ENCODE results near the gene AGAP6.
"Not testable (repeated sequence)": the region's sequence is repeated elsewhere in the genome, so short reads cannot be mapped to it uniquely, and the experiment has no call there.

AGAP6 gene

DNA sequence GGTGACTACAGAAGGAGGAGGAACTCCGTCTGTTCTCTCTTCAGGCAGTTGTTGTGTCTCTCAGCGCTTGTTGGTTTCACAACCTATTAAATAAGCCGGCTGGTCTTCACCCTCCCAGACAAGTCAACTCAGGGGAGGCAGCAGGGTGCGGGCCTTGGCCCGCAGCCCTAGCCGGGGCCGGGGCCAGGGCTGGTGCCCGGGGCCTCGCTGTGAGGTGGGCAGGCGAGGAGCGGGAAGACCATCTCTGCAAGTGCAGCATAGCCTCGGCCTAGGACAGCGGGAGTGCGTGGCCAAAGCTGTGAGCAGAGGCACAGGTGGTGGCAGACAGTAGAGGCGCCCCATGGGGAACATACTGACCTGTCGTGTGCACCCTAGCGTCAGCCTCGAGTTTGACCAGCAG is at the start of gene AGAP6:
TSS of gene AGAP6 (plus strand) at position 31 of the 400 bp plus-strand sequence. CDS start at position 341, 310 bp downstream.
- FAIRE-seq: not testable (repeated sequence)

DNA sequence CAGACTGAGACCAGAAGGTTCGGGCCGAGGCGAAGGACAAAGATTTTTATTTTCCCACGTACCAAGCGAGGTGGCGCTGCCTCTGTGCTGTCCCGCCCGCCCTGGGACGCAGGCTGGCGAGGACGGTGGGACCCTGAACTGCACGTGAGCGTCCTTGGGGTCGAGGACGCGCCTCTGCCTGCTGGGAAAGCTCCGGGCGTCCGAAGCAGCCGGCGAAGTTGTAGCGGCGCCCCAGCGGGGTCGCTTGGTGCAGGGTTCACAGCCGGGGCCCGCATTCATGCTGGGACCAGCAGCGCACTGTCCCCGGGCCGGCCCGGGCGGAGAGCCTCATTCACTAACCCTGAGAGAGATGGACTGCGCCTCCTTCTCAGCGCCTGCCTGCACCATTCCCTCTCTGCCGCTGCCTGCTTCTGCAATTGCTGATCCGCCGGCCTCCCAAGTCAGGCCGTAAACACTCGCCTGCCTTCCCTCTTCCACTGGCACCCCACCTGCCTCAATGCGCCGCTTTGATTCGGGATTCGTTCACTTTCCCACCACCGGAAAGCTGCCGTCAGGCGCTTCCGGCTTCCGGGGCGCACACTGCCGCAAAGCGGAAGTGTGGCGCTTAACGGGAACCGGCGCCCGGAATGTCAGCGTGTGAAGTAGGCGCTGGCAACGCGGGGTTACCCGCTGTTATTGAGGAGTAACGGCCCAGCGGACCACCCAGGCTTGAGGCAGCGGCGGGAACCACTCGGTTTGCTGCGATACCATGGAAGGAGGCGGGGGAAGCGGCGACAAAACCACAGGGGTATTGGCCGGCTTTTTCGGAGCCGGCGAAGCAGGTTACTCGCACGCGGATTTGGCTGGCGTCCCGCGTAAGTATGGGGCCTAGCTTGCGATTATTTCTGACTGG is 46.5 kb upstream of the AGAP6 start, which contains the start of the genes PARG and TIMM23B:
TSS of gene PARG (minus strand) at position 581 of the 892 bp plus-strand sequence. CDS start at position 279, 302 bp downstream.
TSS of gene TIMM23B (plus strand) at position 607 of the 892 bp plus-strand sequence. CDS start at position 749, 142 bp downstream.
- not testable (repeated sequence) for FAIRE-seq

GRCh38 chr10:49942339-49942705 is 45.9 kb upstream of the AGAP6 start:
- FAIRE-seq: not testable (repeated sequence)

GRCh38 chr10:49943607-49944006 is 44.6 kb upstream of the AGAP6 start:
- FAIRE-seq: not testable (repeated sequence)

DNA sequence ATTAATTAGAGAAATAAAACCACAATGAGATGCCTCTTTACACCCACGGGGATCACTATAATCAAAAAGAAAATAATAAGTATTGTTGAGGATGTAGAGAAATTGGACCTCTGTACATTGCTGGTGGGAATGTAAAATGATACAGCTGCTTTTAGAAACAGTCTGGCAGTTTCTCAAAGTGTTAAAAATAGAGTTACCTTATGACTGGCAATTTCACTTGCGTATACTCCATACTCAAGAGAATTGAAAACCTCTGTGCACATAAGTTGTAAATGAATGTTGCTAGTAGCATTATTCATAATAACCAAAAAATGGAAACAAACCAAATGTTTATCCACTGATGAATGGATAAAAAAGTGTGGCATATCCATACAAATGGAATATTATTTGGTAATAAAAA is 40.1 kb upstream of the AGAP6 start:
- FAIRE-seq: not testable (repeated sequence)

GRCh38 chr10:49948737-49949136 is 39.5 kb upstream of the AGAP6 start:
- FAIRE-seq: not testable (repeated sequence)

DNA sequence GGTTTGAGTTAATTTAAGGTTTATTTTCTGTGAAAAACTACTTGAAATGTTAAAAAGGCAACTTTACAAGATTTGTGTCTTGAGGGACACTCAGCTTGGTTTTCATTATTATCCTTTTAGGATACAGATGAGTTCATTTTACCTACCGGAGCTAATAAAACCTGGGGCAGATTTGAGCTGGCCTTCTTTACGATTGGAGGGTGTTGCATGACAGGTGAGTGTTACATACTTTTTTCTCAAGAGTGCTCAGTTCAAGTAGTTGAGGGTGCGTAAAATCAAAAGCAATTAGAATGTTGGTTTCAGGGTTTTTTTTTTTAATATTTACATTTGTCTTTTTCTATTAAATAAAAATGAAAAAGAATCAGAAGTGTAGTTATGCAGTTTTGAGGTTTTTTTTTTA is 36.2 kb upstream of the AGAP6 start:
- not testable (repeated sequence) for FAIRE-seq

- peak; percentile 70 for FAIRE-seq
These were observed 35.1 kb upstream of the AGAP6 start for GRCh38 chr10:49953122-49953521.

- not testable (repeated sequence) for FAIRE-seq
These were observed 17.8 kb upstream of the AGAP6 start for GRCh38 chr10:49970331-49970857.

DNA sequence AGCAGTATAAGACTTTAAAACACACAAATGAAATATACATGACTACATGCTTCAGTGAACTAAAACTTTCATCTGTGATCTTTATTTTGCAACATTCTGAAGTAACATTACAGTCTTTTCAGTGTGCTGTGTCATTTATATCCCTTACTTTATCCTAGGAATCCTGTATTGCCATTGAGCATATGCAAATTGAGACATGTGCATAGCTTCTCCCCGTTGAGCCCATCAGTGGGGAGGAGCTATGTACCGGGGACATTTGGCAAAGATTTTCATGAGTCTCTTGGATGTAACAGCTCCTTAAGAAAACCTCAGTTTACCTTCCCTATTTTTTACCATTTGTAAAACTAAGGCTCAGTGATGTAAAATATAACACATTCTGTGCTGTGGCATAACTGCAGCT is 16.7 kb upstream of the AGAP6 start:
- not testable (repeated sequence) for FAIRE-seq

DNA sequence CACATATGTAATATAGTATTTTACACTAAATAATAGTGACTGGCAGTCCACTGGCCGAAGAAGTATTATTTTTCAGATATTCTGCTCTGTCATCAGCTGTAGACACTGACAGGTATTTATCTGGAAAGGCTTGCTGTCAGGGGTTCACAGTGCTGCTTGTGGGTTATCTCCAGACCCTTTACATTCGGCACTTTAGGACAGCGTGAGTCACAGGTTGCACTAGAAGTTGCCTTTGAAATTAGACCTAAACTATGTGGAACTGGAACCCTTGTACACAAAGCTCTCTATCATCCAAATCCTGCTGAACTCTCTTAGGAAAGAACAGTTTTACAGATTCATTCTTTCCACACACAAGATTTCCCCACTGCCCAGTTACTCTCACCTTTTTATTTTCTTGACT is 16.1 kb upstream of the AGAP6 start:
- not testable (repeated sequence) for FAIRE-seq

DNA sequence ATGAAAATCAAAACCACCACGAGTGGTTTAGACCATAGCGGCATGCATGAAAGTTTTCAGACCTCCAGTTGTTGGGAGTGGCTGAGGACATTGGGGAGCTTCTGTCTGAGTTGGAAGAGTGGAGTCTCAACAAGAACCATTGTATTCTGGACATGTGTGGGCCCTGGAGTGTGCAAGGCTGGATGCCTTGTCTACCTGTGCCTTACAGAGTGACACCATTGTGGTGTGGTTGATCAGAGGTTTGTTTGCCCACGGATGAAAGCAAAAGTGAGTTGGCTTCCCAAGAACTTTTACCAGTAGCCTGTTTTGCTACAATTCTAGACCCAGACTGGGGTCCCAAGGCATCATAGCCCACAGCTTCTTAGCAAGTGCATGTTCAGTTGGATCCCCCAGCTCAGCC is 10.4 kb upstream of the AGAP6 start:
- FAIRE-seq: not testable (repeated sequence)

DNA sequence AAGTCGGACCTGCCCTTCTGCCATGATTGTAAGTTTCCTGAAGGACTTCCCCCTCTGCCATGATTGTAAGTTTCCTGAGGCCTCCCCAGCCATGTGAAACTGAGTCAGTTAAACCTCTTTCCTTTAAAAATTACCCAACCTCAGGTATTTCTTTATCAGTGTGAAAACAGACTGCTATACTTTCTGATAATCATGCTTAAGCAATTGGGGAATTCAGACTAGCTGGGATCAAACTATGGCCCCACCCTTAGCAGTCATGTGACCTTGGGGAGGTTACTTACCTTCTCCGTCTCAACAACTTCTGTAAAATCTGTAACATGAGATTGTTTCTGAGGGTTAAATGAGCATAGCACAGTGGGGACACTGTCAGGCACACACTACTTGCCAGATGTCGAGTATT is 999 bp upstream of the AGAP6 start:
- not testable (repeated sequence) for FAIRE-seq

DNA sequence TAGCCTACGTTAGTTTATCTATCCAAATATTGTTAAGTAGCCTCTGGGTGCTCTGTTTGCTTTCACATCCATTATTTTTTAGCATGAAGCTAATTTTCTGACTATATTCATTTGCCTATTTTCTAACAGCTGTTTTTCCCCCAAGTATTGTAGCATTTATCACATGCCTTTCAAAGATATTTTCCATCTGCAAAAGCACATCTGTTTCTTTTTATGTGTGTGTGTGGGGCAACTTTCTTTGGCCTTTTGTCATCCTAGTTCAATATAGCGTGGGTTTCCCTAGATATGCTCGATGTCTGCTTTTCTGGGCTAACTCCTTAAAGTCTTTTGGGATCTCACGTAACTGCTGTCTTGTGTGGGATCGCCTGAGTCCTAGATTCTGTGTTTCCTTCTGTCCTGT is 7.1 kb downstream of the AGAP6 start:
- FAIRE-seq: not testable (repeated sequence)

DNA sequence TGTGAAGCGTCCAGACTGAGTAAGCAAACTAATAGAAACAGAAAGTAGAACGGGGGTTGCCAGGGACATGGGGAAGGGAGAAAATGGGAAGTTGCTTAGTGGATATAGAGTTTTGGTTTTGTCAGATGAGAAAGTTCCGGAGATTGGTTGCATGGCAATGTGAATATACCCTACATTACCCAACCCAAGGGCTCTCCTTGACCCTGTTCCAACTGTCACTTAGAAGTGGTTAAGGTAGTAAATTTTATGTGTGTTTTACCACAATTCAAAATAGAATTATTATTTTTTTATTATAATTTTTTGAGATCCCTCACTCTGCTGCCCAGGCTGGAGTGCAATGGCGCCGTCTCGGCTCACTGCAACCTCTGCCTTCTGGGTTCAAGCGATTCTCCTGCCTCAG is 25.8 kb downstream of the AGAP6 start:
- not testable (repeated sequence) for FAIRE-seq

- FAIRE-seq: not testable (repeated sequence)
These were observed 27.5 kb downstream of the AGAP6 start for GRCh38 chr10:50015596-50016220.

DNA sequence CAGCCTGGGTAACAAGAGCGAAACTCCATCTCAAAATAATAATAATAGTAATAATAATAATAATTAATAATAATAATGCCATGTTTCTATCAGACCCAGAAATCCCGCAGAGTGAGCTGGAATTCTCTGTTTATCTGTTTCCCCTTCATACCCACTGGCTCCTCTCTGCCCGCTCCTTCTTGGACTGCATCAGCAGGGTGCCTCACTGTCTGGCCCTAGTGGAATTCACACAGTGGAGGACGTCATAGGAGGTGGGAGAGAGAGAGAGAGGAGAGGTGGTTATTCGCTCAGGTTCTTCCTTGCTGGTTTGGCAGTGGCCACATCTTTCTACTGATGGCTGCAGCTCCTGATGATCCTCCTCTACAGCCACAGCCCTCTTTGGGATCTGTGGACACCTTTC is 28.7 kb downstream of the AGAP6 start:
- not testable (repeated sequence) for FAIRE-seq

DNA sequence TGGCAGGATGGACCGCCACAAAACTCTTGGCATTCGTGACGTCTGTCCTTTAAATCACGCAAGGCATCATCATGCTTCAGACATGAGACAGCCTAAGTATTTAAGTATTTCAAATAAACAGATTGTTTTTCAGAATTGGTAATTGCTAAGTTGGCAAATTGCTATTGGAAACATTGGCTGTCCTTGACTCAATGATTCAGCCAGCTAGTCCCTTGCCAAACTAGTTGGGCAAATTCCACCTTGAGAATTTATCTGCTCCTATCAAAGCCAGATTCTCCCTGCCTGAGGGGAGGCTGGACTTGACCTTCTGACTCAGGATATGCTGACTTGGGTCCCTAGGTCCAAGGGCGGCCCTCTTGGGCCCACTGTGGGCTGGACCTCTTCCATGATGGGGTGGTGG is 29.4 kb downstream of the AGAP6 start:
- not testable (repeated sequence) for FAIRE-seq

- not testable (repeated sequence) for FAIRE-seq
These were observed 31.1 kb downstream of the AGAP6 start for GRCh38 chr10:50019279-50019678.

DNA sequence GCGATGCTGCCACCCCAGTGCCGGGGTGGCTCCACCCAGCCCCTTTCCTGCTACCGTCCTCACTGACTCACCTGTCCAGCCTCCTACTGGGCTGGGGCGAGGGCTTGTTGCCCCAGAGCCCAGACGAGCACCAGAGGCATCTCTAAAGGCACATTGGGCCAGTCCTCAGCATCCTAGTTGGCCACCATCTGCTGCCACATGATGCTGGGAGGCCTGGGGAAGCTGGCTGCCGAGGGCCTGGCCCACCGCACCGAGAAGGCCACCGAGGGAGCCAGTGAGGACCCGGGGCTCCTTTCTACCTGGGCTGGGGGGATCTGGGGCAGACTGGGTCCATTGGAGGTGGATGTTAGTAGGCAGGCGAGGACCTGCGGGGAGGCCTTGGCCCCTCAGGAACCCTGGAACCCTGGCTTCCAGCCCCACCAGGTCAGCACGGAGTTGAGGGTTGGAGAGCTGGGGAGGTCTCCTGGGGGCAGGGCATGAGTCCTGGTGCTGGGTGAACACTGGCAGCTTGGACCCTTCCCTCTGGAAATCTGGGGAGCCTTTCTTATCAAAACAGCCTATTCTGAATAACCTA is 32.3 kb downstream of the AGAP6 start:
- not testable (repeated sequence) for FAIRE-seq

DNA sequence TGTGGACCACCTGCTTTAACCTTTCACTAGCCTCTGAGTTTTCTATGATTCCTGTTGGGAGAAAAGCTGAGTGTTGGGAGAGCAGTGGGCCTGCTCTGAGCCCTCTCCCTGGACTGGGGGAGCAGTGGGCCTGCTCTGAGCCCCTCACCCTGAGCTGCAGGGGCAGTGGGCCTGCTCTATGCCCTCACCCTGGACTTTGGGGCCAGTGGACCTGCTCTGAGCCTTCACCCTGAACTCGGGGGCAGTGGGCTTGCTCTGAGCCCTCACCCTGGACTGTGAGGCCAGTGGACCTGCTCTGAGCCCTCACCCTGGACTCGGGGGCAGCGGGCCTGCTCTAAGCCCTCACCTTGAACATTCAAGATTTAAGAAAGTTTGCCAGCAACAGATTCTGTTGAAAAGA is 33.4 kb downstream of the AGAP6 start:
- no peak for FAIRE-seq

DNA sequence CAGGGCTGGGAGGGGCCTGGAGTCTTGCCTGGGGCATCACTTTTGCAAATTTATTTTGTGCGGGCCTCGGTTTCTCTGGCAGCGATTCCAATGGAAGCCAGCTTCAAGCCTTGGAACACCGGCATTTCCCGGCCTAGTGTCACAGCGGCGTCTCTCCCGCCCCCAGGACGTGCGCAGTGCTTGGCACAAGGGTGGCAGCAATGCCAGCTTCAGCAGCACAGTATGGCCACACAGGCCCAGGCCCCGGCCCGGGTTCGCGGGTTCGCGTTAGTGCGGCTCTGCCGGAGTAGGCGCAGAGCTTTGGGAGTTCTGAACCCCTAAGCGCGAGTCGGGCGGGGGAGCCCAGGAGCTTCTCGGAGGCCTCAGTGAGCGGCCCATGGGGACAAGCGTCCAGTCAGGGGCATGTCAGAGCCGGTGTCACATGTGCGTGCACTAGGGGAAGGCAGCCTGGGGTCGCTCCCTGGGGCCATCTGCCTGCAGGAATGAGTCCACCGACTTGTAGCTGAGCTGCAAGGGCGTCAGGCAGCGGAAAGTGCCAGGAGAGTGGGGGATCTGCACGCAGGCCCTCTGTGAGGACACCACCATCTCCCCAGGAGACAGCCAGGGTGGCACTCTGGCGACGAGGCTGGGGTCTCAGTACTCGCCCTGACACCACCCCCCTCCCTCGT is 36.6 kb downstream of the AGAP6 start:
- not testable (repeated sequence) for FAIRE-seq

DNA sequence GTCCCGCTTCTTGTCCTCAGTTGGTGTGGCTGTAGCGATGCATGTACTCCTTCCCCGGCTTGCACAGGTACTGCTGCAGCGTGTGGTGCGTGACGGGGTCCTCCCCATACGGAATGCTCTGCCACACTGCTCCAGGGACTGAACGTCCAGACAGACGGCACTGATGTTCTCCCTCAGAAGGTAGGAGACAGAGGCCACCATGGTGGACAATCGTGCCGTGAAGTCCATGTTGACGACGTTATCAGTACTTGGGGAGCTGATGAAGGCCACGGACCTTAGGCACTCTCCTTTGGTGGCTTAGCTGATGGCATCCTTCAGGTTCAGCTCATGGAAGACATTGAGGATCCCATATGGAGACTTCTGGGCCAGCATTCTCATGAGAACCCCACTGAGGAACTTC is 37.4 kb downstream of the AGAP6 start:
- no peak for FAIRE-seq

Measured in TTC549 (cell line).